HG03354 (cell line): ENCODE results near the gene HLA-C.
"Not testable (repeated sequence)": the region's sequence is repeated elsewhere in the genome, so short reads cannot be mapped to it uniquely, and the experiment has no call there.

Experiments used
- ATAC-seq: cut with Tn5 transposase; IDR thresholded peaks from one replicate; pipeline ENCODE4 v1.9.1; 2021; ENCODE audit warnings: mild to moderate bottlenecking; ENCODE audit not compliant: unreplicated experiment, poor library complexity, severe bottlenecking

Gene HLA-C

DNA sequence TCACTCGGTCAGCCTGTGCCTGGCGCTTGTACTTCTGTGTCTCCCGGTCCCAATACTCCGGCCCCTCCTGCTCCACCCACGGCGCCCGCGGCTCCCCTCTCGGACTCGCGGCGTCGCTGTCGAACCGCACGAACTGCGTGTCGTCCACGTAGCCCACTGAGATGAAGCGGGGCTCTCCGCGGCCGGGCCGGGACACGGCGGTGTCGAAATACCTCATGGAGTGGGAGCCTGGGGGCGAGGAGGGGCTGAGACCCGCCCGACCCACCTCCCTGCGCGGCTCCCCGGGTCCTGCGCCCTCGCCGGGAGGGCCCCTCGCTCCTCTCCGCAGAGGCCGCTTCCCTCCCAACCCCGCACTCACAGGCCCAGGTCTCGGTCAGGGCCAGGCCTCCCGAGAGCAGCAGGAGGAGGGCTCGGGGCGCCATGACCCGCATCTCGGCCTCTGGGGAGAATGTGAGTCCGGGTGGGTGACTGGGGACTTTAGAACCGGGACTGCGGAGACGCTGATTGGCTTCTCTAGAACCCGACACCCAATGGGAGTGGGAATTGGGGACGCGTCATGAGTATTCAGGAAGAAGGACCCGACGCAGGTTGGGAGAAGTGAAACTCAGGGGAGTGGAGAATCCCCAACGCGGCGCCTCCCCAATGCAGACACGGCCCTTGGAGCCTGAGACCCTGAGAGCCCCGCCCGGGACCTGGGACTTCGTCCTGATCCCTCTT lies at the start of gene HLA-C:
TSS of gene HLA-C (minus strand) at position 452 of the 717 bp plus-strand sequence. CDS start at position 431, 21 bp downstream.
- ATAC-seq, result peak; percentile 86

DNA sequence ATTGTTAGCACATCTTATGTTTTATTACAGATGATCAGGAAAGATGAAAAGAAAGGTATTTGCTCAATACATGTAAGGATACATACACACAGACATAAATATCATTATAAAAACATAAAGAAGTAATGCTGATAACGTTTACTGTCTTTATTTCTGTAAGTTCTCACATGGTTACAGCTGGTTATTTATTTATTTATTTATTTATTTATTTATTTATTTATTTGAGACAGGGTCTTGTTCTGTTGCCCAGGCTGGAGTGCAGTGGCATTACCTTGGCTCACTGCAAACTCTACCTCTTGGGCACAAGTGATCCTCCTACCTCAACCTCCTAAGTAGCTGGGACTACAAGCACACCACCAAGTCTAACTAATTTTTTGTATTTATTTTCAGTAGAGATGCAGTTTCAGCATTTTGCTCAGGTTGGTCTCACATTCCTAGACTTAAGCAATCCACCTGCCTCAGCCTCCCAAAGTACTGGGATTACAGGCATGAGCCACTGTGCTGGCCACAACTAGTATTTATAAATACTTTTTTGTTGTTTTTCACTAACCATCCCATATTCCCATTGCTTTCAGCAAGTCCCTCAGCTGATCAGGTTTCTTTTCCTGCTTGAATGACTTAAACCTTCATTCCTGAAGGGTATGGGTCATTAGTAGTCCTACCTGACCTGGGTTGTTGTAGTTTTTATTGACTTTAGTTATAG lies 49.3 kb upstream of the HLA-C start:
- no peak for ATAC-seq

DNA sequence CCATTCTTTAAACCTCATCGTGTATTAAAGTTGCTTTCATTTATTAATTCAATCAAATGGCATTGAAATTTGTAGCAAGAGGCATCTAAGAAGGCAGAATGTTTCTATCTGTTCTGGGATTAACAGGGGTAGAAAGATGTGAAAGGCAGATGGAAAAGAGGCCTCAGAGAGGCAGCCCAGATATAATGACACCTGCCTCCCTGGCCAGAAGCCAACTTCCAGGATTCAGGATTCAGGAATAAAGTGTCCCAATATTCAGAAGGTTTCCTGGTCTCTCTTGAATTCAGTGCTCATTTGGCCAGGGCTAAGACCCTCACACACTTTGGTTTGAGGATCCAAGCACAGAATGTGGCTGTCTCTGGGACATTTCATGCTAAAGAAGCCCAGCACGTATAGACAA lies 45.1 kb upstream of the HLA-C start:
- ATAC-seq, result no peak

DNA sequence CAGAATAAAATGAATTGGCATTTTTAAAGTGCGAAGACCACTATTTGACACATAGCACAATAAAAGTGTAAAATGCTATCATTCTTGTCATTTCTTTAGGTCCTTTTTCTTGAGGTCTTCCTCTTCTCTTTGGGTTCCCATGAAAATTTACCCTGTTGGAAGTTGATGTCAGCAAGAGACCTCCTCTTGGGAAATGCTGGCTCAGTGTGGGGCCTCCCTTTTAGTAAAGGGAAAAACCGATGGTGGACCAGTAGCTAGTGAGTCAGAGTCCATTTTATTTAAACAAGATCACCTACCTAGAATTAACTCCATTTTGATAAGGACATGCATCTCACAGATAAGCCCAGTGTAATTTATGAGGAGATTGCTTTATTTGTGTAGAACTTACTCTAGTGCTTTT lies 37.7 kb upstream of the HLA-C start:
- no peak for ATAC-seq

DNA sequence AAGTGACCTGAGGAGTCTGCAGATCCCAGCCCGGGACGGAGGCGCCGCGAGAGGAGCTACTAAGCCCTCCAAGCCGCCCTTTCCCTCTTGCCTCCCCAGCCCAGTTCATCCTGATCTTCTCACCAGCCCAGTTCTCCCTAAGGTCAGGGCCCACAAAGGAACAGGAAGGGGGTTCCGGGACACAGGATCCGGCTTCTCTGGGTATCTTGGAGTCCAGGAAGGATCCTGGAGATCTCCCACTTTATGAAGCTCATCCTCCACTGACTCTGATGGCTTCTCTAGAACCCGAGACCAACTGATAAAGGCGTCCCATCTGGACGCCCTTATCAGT lies 36.9 kb upstream of the HLA-C start:
- no peak for ATAC-seq

DNA sequence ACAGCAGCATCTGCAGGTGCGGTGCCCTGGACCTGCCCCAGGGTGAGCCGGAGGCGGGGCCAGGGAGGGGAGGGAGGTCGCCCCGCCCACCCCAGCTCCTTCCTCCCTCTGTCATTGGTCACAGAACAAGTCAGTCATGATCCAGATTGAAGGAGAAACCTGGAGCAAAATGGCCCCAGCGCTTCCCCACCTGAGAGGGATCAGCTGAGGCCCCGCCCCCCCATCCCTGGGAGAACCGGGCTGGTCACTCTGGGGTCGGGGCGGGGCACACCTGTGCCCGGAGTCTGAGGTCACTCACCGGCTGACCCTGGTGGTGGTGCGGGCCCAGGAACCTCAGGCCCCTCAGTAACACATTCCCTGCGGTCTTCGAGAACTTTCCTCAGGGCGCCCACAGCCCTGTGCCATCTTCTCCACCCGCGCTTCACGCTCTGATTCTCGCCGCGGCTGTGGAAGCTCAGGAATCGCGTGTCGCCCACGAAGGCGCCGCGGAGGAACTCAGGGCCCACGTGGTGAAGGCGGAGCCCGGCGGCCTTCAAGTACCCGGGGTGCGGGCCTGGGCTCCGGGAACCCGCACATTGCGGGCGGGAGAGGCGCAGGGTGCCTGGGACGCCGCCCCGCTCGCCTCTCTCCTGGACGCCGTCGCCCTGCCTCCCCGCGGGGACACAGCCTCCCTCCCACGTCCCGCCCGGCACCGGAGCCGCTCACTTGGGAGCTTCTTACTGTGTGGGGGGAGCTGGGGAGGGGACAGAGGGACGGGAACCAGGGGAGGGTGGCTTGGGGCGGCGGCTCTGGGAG lies 36.4 kb upstream of the HLA-C start:
- ATAC-seq, result no peak

- no peak for ATAC-seq
Observed at GRCh38 chr6:31307669-31308049, 35.8 kb upstream of the HLA-C start.

- no peak for ATAC-seq
Observed at GRCh38 chr6:31305703-31306219, 33.9 kb upstream of the HLA-C start.

- ATAC-seq, result no peak
Observed at GRCh38 chr6:31304683-31305082, 32.8 kb upstream of the HLA-C start.

- no peak for ATAC-seq
Observed at GRCh38 chr6:31300797-31301196, 28.9 kb upstream of the HLA-C start.

GRCh38 chr6:31299947-31300346 lies 28.1 kb upstream of the HLA-C start:
- ATAC-seq, result no peak

DNA sequence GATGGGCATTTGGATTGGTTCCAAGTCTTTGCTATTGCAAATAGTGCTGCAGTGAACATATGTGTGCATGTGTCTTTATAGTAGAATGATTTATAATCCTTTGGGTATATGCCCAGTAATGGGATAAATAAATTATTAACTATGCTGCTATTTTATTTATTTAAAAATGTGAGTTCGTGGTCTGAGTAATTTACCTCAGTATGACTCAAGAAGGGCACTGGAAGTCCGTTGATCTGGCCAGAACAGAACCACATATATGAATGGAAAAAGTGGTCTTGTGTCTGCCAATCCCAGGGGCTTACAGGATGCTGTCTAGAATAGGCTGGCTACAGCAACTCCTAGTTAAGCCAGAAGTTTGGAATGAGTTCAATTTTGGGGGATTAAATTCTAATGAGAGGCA lies 27.6 kb upstream of the HLA-C start:
- ATAC-seq, result no peak

GRCh38 chr6:31294056-31294455 lies 22.2 kb upstream of the HLA-C start:
- ATAC-seq, result no peak

GRCh38 chr6:31293343-31293742 lies 21.5 kb upstream of the HLA-C start:
- no peak for ATAC-seq

DNA sequence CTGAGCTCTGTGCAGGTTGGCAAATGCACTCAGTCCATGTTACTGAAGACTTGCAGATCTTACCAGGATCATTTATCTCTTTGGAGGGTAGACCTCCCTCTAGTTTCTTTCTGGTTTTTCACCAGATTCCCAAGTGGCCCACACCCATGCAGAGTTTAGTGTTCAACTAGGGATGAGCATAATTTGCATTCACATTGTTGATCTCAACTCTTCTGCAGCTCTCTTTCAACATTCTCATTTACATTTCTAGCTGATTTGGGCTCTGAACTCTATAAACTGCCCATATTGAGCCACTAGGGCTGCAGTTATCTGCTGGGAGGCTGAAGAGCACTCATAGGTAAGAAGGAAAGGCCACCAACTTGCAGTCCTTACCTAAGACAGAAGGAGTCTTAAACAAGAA lies 17.9 kb upstream of the HLA-C start:
- ATAC-seq, result no peak

- ATAC-seq, result no peak
Observed at GRCh38 chr6:31287619-31288018, 15.7 kb upstream of the HLA-C start.

GRCh38 chr6:31285982-31286381 lies 14.1 kb upstream of the HLA-C start:
- ATAC-seq, result no peak

DNA sequence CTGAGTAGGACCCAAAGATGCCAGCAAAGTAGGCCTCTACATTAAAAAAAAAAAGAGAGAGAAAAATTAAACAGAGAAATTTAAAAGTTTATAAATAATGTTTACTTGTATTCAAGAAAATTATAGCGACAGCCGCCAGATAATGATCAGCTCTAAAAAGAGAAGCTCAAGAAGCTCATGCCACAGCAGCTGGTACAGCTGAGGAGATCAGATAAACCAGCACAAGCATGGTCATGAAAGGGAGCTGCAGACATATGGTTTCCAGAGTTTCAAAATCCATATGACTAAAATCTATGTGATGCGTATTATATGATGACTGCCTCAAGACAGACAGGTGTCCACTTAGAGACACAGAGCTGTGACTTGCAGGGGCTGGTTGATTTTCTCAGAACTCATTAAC lies 13.6 kb upstream of the HLA-C start:
- ATAC-seq, result no peak

DNA sequence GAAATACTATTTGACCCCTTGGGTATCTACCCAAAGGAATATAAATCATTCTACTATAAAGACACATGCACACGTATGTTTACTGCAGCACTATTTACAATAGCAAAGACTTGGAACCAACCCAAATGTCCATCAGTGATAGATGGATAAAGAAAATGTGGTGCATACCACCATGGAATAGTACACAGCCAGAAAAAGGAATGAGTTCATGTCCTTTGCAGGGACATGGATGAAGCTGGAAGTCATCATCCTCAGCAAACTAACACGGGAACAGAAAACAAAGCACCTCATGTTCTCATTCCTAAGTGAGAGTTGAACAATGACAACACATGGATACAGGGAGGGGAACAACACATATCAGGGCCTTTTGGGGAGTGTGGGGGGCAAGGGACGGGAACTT lies 7.8 kb upstream of the HLA-C start:
- ATAC-seq, result not testable (repeated sequence)

DNA sequence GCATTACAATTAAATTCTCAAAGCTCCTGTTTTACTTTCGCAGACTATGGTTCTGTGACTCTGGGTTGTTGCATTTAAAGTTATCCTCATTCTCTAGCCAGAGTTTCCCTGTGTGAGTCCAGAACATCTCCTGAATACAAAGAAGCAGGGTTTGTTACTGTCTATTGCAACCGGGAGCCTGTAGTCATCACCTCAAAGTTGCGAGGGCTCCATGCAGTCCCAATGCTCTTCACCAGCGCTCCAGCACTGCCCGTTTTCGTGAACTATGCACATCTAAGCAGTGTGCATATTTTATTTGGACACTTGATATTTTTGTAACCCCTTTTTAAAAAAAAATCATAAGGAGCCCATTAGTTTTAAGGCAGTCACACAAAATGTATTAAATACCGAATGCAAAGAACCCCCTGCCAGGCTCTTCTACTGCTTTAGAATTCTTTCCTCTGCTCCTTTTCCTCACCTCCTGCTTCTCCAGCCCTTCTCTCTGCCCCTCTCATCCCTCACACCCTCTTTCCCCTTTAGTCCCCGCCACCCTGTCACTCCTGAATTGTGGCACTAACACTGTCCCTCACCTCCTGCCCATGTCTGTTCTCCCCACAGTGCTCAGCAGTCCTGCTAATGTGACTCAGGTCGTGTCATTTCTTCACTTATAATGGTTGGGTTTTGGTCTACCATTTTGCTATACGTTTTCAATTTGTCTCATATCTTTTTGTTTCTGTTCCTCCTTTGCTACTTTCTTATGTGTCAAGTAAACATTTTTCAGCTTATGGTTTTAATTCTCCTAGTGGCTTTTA lies 1.1 kb upstream of the HLA-C start:
- no peak for ATAC-seq
